Endothelial cell of umbilical vein (primary cell): ENCODE results near the gene TRPC6.

Source experiments
- EZH2 ChIP-seq: IDR thresholded peaks from 2 replicates; pipeline ENCODE4 v1.6.1; 2012; ENCODE audit warnings: borderline replicate concordance, low read depth, mild to moderate bottlenecking, moderate library complexity, low read length, inconsistent platforms; ENCODE audit not compliant: severe bottlenecking
- FOS ChIP-seq: IDR thresholded peaks from 2 replicates; pipeline ENCODE4 v1.6.1; 2011; ENCODE audit warnings: mild to moderate bottlenecking, low read length, moderate library complexity, borderline replicate concordance; ENCODE audit not compliant: insufficient read depth
- JUN ChIP-seq: IDR thresholded peaks from 2 replicates; pipeline ENCODE4 v1.6.1; 2011; ENCODE audit warnings: borderline replicate concordance, low read depth; ENCODE audit not compliant: insufficient read length, insufficient read depth
- MAX ChIP-seq: IDR thresholded peaks from 2 replicates; pipeline ENCODE4 v1.6.1; 2011; ENCODE audit not compliant: insufficient read depth, insufficient read length
- MYC ChIP-seq: IDR thresholded peaks from one replicate; pipeline ENCODE4 v1.6.1; 2011; ENCODE audit warnings: mild to moderate bottlenecking, low read depth, low read length
- POLR2A ChIP-seq: IDR thresholded peaks from 2 replicates; pipeline ENCODE4 v1.6.1; 2012; ENCODE audit warnings: low read depth, mild to moderate bottlenecking, control low read depth, low read length
- POLR2AphosphoS5 ChIP-seq: IDR thresholded peaks from 2 replicates; pipeline ENCODE4 v1.6.1; 2012; ENCODE audit warnings: low read depth, mild to moderate bottlenecking, control low read depth, low read length, moderate library complexity; ENCODE audit not compliant: insufficient read depth
- TF ChIP-seq, protein P1 (sequence below), 2 donors: IDR thresholded peaks; 1 replicate in 1 of 2; 2 replicates in 1 of 2; pipeline ENCODE4 v1.5.1; 2011; ENCODE audit warnings: low read length in 2 of 2, mild to moderate bottlenecking in 2 of 2, moderate library complexity in 2 of 2, control low read depth in 1 of 2, inconsistent platforms in 1 of 2, low read depth in 1 of 2; ENCODE audit not compliant: insufficient read depth in 1 of 2; ENCODE audit errors: extremely low read depth in 1 of 2

GRCh38 chr11:101618709-101619108 is 34.9 kb upstream of the TRPC6 start:
- TF ChIP-seq, protein P1, sequence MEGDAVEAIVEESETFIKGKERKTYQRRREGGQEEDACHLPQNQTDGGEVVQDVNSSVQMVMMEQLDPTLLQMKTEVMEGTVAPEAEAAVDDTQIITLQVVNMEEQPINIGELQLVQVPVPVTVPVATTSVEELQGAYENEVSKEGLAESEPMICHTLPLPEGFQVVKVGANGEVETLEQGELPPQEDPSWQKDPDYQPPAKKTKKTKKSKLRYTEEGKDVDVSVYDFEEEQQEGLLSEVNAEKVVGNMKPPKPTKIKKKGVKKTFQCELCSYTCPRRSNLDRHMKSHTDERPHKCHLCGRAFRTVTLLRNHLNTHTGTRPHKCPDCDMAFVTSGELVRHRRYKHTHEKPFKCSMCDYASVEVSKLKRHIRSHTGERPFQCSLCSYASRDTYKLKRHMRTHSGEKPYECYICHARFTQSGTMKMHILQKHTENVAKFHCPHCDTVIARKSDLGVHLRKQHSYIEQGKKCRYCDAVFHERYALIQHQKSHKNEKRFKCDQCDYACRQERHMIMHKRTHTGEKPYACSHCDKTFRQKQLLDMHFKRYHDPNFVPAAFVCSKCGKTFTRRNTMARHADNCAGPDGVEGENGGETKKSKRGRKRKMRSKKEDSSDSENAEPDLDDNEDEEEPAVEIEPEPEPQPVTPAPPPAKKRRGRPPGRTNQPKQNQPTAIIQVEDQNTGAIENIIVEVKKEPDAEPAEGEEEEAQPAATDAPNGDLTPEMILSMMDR (IDR thresholded peaks at IDR 0.05; ENCODE audit: extremely low read depth in 1 of 2, insufficient read depth in 1 of 2, low read depth in 1 of 2, low read length in 2 of 2): no peak
- TF ChIP-seq POLR2AphosphoS5: no peak
- no peak for TF ChIP-seq MYC
- no peak for TF ChIP-seq POLR2A
- no peak for TF ChIP-seq JUN
- TF ChIP-seq EZH2: no peak
- TF ChIP-seq MAX: no peak
- no peak for TF ChIP-seq FOS
